ENCODE data around the gene ABCG4.
"Not testable (repeated sequence)": the region's sequence is repeated elsewhere in the genome, so short reads cannot be mapped to it uniquely, and the experiment has no call there.

The ABCG4 gene

DNA sequence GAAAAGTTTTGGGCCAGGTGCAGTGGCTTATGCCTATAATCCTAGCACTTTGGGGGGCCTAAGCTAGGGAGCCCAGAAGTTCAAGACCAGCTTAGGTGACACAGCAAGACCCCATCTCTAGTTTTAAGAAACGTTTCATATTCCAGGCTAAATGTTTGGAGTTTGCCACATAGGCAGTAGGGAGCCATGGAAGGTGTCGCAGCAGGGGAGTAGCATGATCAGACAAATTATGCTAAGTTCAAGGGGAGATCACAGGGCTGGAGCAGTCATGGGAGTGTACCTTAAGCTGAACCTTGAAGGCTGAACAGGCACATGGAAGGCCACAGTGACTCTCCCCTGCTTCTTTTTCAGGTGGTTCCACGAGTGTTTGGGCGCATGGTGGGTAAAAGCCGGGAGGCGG is 30.5 kb downstream of the ABCG4 start:
- no peak overlapping the region for H3K4me3 ChIP-seq
- no peak for TF ChIP-seq Cebpa-rat (IDR thresholded peaks at IDR 0.05)
- no peaks in the 10 kb centered on the region for H4K20me1 ChIP-seq
- peaks cover 33% of the 10 kb centered on the region for H3K4me1 ChIP-seq
- H3K9me3 ChIP-seq, result no peaks in the 10 kb centered on the region
- no peaks in the 10 kb centered on the region for H3K27me3 ChIP-seq
- H3K9ac ChIP-seq, result no peak overlapping the region
- no peak overlapping the region for H3K27ac ChIP-seq
- no peak overlapping the region for H3K4me2 ChIP-seq
- H3K36me3 ChIP-seq, result peaks cover 50% of the 10 kb centered on the region

DNA sequence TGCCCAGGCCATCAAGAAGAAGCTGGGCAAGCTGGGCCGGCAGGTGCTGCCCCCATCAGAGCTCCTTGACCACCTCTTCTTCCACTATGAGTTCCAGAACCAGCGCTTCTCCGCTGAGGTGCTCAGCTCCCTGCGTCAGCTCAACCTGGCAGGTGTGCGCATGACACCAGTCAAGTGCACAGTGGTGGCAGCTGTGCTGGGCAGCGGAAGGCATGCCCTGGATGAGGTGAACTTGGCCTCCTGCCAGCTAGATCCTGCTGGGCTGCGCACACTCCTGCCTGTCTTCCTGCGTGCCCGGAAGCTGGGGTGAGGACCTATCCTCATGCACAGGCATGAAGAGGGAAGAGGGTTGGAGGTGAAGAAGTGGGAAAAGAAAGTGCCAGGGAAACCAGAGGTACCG is 31.1 kb downstream of the ABCG4 start:
- Histone ChIP-seq H4K20me1 (no peaks in the 10 kb centered on the region), H3K4me3 (no peak overlapping the region), H3K36me3 (peaks cover 44% of the 10 kb centered on the region), H3K4me1 (peaks cover 38% of the 10 kb centered on the region), H3K9me3 (no peaks in the 10 kb centered on the region), H3K4me2 (no peak overlapping the region), H3K27me3 (no peaks in the 10 kb centered on the region), H3K27ac (no peak overlapping the region), H3K9ac (no peak overlapping the region)
- no peak for TF ChIP-seq Cebpa-rat (IDR thresholded peaks at IDR 0.05)

DNA sequence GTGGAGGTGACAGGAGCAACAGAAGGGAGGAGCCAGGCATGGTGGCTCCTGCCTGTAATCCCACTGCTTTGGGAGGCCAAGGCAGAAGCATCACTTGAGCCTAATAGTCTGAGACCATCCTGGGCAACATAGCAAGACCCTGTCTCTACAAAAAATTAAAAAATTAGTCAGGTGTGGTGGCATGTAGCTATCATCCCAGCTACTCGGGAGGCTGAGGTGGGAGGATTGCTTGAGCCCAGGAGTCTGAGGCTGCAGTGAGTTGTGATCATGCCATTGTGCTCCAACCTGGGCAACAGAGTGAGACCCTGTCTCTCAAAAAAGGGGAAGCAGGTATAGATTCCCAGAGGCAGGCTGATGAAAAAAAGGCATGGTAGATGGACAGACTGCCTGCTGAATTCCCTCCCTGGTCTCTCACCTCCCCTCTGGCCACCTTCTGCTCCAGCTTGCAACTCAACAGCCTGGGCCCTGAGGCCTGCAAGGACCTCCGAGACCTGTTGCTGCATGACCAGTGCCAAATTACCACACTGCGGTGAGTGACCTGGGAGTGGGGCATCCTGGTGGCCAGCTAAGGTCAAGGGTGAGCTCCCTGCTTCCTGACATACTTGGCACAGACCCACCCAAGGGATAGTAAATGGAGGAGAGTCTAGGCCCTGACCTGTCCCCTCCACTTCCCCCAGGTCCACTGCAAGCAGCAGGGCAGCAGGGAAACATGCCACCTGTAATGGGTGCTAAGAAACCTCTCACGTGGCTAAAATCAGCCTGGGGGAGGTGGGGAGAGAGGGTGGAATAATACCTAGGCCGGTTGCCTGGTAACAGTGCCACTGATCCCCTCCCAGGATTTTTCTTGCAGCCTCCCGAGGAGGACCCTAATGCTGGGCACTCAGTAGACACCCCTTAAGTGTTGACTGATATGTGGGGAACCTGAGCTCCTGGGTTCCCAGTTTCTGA is 32.2 kb downstream of the ABCG4 start:
- H3K27ac ChIP-seq, result no peak overlapping the region
- no peaks in the 10 kb centered on the region for H3K9me3 ChIP-seq
- H3K27me3 ChIP-seq, result no peaks in the 10 kb centered on the region
- H3K9ac ChIP-seq, result no peak overlapping the region
- peaks cover 38% of the 10 kb centered on the region for H3K4me1 ChIP-seq
- H3K4me2 ChIP-seq, result no peak overlapping the region
- peaks cover 35% of the 10 kb centered on the region for H3K36me3 ChIP-seq
- H3K4me3 ChIP-seq, result no peak overlapping the region
- no peaks in the 10 kb centered on the region for H4K20me1 ChIP-seq
- no peak for TF ChIP-seq Cebpa-rat (IDR thresholded peaks at IDR 0.05)

GRCh38 chr11:119181677-119182412 is 33.0 kb downstream of the ABCG4 start:
- Histone ChIP-seq H3K36me3 (peaks cover 35% of the 10 kb centered on the region), H3K4me3 (no peak overlapping the region), H3K4me2 (no peak overlapping the region), H3K9me3 (no peaks in the 10 kb centered on the region), H3K27ac (no peak overlapping the region), H3K9ac (no peak overlapping the region), H3K4me1 (peaks cover 35% of the 10 kb centered on the region), H3K27me3 (no peaks in the 10 kb centered on the region), H4K20me1 (no peaks in the 10 kb centered on the region)
- TF ChIP-seq Cebpa-rat (IDR thresholded peaks at IDR 0.05), result no peak

- H3K4me3 ChIP-seq, H3K27me3 ChIP-seq, H3K9ac ChIP-seq, H3K27ac ChIP-seq, H4K20me1 ChIP-seq, H3K9me3 ChIP-seq: not testable (repeated sequence)
- Histone ChIP-seq H3K4me2 (peak overlapping the region; percentile 13; the same call in 1 of the 2 replicates), H3K4me1 (peaks cover 12% of the 10 kb centered on the region; the same call in 1 of the 2 replicates), H3K36me3 (peaks cover 34% of the 10 kb centered on the region)
These were observed 35.5 kb downstream of the ABCG4 start for GRCh38 chr11:119184399-119184798.

DNA sequence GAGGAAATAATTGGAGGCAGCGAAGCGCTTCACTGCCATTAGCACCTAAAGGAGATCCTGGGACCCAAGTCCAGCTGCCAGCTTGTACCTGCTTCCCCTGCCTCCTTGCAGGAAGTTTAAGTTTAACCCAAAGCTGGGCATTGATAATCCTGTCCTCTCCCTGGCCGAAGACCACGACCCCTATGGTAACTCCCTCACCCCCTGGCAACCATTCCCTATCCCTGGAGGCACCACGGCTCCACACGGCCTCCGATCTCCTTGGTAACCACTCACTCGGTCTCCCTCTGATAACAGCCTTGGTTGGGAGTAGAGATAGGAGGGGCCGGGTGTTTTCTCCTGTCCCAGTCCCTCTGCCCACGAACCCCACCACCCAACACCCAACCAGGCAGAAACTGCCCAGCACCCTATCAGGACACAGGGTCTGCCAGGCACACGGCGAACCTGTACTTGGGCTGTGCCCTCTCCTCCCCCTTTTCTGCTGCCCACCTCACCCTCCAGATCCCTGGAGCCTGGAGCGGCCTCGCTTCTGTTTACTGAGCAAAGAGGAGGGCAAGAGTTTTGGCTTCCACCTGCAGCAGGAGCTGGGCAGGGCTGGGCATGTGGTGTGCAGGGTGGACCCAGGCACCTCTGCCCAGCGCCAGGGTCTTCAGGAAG is 37.3 kb downstream of the ABCG4 start:
- no peak for TF ChIP-seq Cebpa-rat (IDR thresholded peaks at IDR 0.05)
- no peak overlapping the region for H3K4me2 ChIP-seq

GRCh38 chr11:119187123-119187892 is 38.5 kb downstream of the ABCG4 start:
- no peaks in the 10 kb centered on the region for H3K9me3 ChIP-seq

More for the DNA sequence above, 37.3 kb downstream of the ABCG4 start:
- H3K36me3 ChIP-seq, result peaks cover 19% of the 10 kb centered on the region; the same call in 1 of the 2 replicates
- H3K27ac ChIP-seq, result no peak overlapping the region
- H3K27me3 ChIP-seq, result no peaks in the 10 kb centered on the region
- H3K9me3 ChIP-seq, result no peaks in the 10 kb centered on the region
- H4K20me1 ChIP-seq, result no peaks in the 10 kb centered on the region
- no peak overlapping the region for H3K9ac ChIP-seq
- H3K4me3 ChIP-seq, result no peak overlapping the region
- peaks cover 12% of the 10 kb centered on the region; the same call in 1 of the 2 replicates for H3K4me1 ChIP-seq

DNA sequence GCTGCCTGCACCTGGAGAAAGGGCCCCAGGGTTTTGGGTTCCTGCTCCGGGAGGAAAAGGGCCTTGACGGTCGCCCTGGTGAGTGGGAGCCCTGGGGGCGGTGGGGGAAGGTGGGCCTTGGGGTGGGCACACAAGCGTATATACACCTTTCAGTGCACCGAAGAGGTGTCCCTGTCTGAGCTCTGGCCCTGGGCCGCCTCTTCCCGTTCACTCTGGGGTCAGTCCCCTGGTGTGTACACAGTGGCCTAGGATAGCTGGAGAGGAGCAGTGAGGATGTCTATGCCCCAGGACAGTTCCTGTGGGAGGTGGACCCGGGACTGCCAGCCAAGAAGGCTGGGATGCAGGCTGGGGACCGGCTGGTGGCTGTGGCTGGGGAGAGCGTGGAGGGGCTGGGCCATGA is 39.2 kb downstream of the ABCG4 start:
- no peak overlapping the region for H3K27ac ChIP-seq
- no peaks in the 10 kb centered on the region for H3K27me3 ChIP-seq
- no peak overlapping the region for H3K4me2 ChIP-seq
- no peak for TF ChIP-seq Cebpa-rat (IDR thresholded peaks at IDR 0.05)
- no peak overlapping the region for H3K9ac ChIP-seq
- H3K4me1 ChIP-seq, result peaks cover 15% of the 10 kb centered on the region
- no peaks in the 10 kb centered on the region for H3K9me3 ChIP-seq
- peaks cover 10% of the 10 kb centered on the region; the same call in 1 of the 2 replicates for H3K36me3 ChIP-seq
- H3K4me3 ChIP-seq, result no peak overlapping the region
- H4K20me1 ChIP-seq, result no peaks in the 10 kb centered on the region

More at GRCh38 chr11:119187123-119187892, 38.5 kb downstream of the ABCG4 start:
- Histone ChIP-seq H3K4me1 (peaks cover 12% of the 10 kb centered on the region; the same call in 1 of the 2 replicates), H3K9ac (no peak overlapping the region), H4K20me1 (no peaks in the 10 kb centered on the region), H3K4me3 (no peak overlapping the region), H3K4me2 (no peak overlapping the region), H3K27ac (no peak overlapping the region), H3K36me3 (peaks cover 13% of the 10 kb centered on the region; the same call in 1 of the 2 replicates), H3K27me3 (no peaks in the 10 kb centered on the region)
- no peak for TF ChIP-seq Cebpa-rat (IDR thresholded peaks at IDR 0.05)

GRCh38 chr11:119188887-119189286 is 40.0 kb downstream of the ABCG4 start:
- H3K9ac ChIP-seq, result no peak overlapping the region
- H3K4me2 ChIP-seq, result no peak overlapping the region
- no peak overlapping the region for H3K27ac ChIP-seq
- H3K36me3 ChIP-seq, result peaks cover 2% of the 10 kb centered on the region; the same call in 1 of the 2 replicates
- no peak overlapping the region for H3K4me3 ChIP-seq
- H3K9me3 ChIP-seq, result no peaks in the 10 kb centered on the region
- H3K27me3 ChIP-seq, result no peaks in the 10 kb centered on the region
- no peak for TF ChIP-seq Cebpa-rat (IDR thresholded peaks at IDR 0.05)
- H4K20me1 ChIP-seq, result no peaks in the 10 kb centered on the region
- peaks cover 16% of the 10 kb centered on the region for H3K4me1 ChIP-seq

All from BLaER1 (cell line).